KMS-11 (cell line): Measurements from ENCODE around the gene GPR34.
"Not testable (repeated sequence)": the region's sequence is repeated elsewhere in the genome, so short reads cannot be mapped to it uniquely, and the experiment has no call there.

Experiments
- H2AFZ ChIP-seq: fragments of 200-600 bp; sonication (generic); 2 replicates; pipeline ENCODE4 v1.6.1; 2016; ENCODE audit warnings: antibody characterized with exemption, mixed run types, low read depth
- H3K27ac ChIP-seq: fragments of 200-600 bp; sonication (generic); 2 replicates; pipeline ENCODE4 v1.6.1; 2016; ENCODE audit warnings: mild to moderate bottlenecking, mixed run types
- H3K27me3 ChIP-seq: fragments of 200-600 bp; sonication (generic); 2 replicates; pipeline ENCODE4 v1.6.1; 2017; ENCODE audit warnings: mild to moderate bottlenecking, low read depth, mixed run types, moderate library complexity; ENCODE audit not compliant: insufficient read depth
- H3K36me3 ChIP-seq: fragments of 200-600 bp; sonication (generic); 2 replicates; pipeline ENCODE4 v1.6.1; 2017; ENCODE audit warnings: mild to moderate bottlenecking, mixed run types; ENCODE audit not compliant: insufficient read depth
- H3K4me1 ChIP-seq: fragments of 200-600 bp; sonication (generic); 2 replicates; pipeline ENCODE4 v1.6.1; 2016; ENCODE audit warnings: mild to moderate bottlenecking, low read depth, mixed run types; ENCODE audit not compliant: poor library complexity, severe bottlenecking
- H3K4me2 ChIP-seq: fragments of 200-600 bp; sonication (generic); 2 replicates; pipeline ENCODE4 v1.7.0; 2016; ENCODE audit warnings: mild to moderate bottlenecking, mixed run types
- H3K4me3 ChIP-seq: fragments of 200-600 bp; sonication (generic); IDR thresholded peaks from 2 replicates; pipeline ENCODE4 v1.6.1; 2017; ENCODE audit warnings: low read depth, low read length, mixed read lengths; ENCODE audit not compliant: insufficient read depth
- H3K79me2 ChIP-seq: fragments of 200-600 bp; sonication (generic); 2 replicates; pipeline ENCODE4 v1.6.1; 2016; ENCODE audit warnings: low read depth, mixed run types; ENCODE audit not compliant: insufficient read depth
- H3K9ac ChIP-seq: fragments of 200-600 bp; sonication (generic); 2 replicates; pipeline ENCODE4 v1.6.1; 2016; ENCODE audit warnings: mild to moderate bottlenecking, mixed run types
- H4K20me1 ChIP-seq: fragments of 200-600 bp; sonication (generic); 2 replicates; pipeline ENCODE4 v1.6.1; 2016; ENCODE audit warnings: mild to moderate bottlenecking, mixed run types; ENCODE audit not compliant: insufficient read depth
- CTCF ChIP-seq: fragments of 200-600 bp; sonication (generic); conservative IDR thresholded peaks from 2 replicates; pipeline ENCODE4 v1.6.1; 2017; ENCODE audit warnings: low read depth, mild to moderate bottlenecking, antibody characterized with exemption, low read length, moderate library complexity, mixed read lengths

GPR34 gene

GRCh38 chrX:41688835-41689234, at the start of gene GPR34:
Gene GPR34 (plus strand): TSS chrX:41688973. CDS start chrX:41695634, 6,661 bp downstream.
- no peaks in the 10 kb centered on the region for H3K36me3 ChIP-seq
- H3K4me3 ChIP-seq, result no peak within 1 kb of the TSS
- no peaks in the 10 kb centered on the region for H3K4me1 ChIP-seq
- H4K20me1 ChIP-seq, result no peaks in the 10 kb centered on the region
- no peak within 1 kb of the TSS for H3K27ac ChIP-seq
- no peak for TF ChIP-seq CTCF
- H3K9ac ChIP-seq, result no peak within 1 kb of the TSS
- no peaks in the 10 kb centered on the region for H3K79me2 ChIP-seq
- H2AFZ ChIP-seq, result no peak within 1 kb of the TSS
- H3K27me3 ChIP-seq, result no peaks in the 10 kb centered on the region
- H3K4me2 ChIP-seq, result no peak within 1 kb of the TSS

- not testable (repeated sequence) for H3K4me3 ChIP-seq, H3K79me2 ChIP-seq, H2AFZ ChIP-seq, H3K27ac ChIP-seq, H3K4me1 ChIP-seq, H3K36me3 ChIP-seq, H3K27me3 ChIP-seq, H3K9ac ChIP-seq, H3K4me2 ChIP-seq, H4K20me1 ChIP-seq
Measured at GRCh38 chrX:41646201-41646600, 42.6 kb upstream of the GPR34 start.

- Histone ChIP-seq H3K4me2 (no peak overlapping the region), H2AFZ (no peak overlapping the region), H4K20me1 (no peaks in the 10 kb centered on the region), H3K4me3 (no peak overlapping the region), H3K27me3 (no peaks in the 10 kb centered on the region), H3K4me1 (no peaks in the 10 kb centered on the region), H3K79me2 (no peaks in the 10 kb centered on the region), H3K27ac (no peak overlapping the region), H3K36me3 (no peaks in the 10 kb centered on the region), H3K9ac (no peak overlapping the region)
- no peak for TF ChIP-seq CTCF
Measured at GRCh38 chrX:41653125-41653524, 35.6 kb upstream of the GPR34 start.

- no peak overlapping the region for H3K27ac ChIP-seq
- H4K20me1 ChIP-seq, result no peaks in the 10 kb centered on the region
- H3K36me3 ChIP-seq, result no peaks in the 10 kb centered on the region
- no peak overlapping the region for H3K9ac ChIP-seq
- H2AFZ ChIP-seq, result no peak overlapping the region
- no peaks in the 10 kb centered on the region for H3K27me3 ChIP-seq
- no peaks in the 10 kb centered on the region for H3K4me1 ChIP-seq
- no peaks in the 10 kb centered on the region for H3K79me2 ChIP-seq
- no peak overlapping the region for H3K4me2 ChIP-seq
- no peak overlapping the region for H3K4me3 ChIP-seq
- no peak for TF ChIP-seq CTCF
Measured at GRCh38 chrX:41655101-41655500, 33.7 kb upstream of the GPR34 start.

- Histone ChIP-seq H3K27ac (no peak overlapping the region), H3K27me3 (no peaks in the 10 kb centered on the region), H2AFZ (no peak overlapping the region), H4K20me1 (no peaks in the 10 kb centered on the region), H3K4me3 (no peak overlapping the region), H3K36me3 (no peaks in the 10 kb centered on the region), H3K9ac (no peak overlapping the region), H3K4me2 (no peak overlapping the region), H3K4me1 (no peaks in the 10 kb centered on the region), H3K79me2 (no peaks in the 10 kb centered on the region)
- no peak for TF ChIP-seq CTCF
Measured at GRCh38 chrX:41655631-41656030, 33.1 kb upstream of the GPR34 start.
